GM12878 (cell line): ENCODE data around the gene CA10. TPM values are rescaled to one million over a fixed set of nuclear protein-coding genes. Genes with fewer than 3 reads are reported as not detected.

ENCODE experiments used
- ATAC-seq: fragments of 200-7000 bp; cut with Tn5 transposase; 3 replicates; pipeline ENCODE4 v1.9.1; 2020; ENCODE audit warnings: mild to moderate bottlenecking, moderate library complexity
- BruUV-seq: library from RNA; stranded (reverse); fragments of 400-500 nt; replicated peaks from 2 replicates; lab custom pipeline; 2021; lab: Mats Ljungman, UMichigan
- CTCF ChIA-PET: fragments of 300-600 bp; sonication (Branson Sonifier 250); formaldehyde crosslinking; extraction: SDS; loops from one replicate; lab custom pipeline; 2021; ENCODE audit warnings: inconsistent platforms; lab: Yijun Ruan, JAX
- POLR2A ChIA-PET: fragments of 350-600 bp; formaldehyde crosslinking; extraction: SDS; loops from one replicate; lab custom pipeline; 2021; ENCODE audit warnings: inconsistent platforms; lab: Charles Lee
- RAD21 ChIA-PET: fragments of 300-600 bp; sonication (Branson Sonifier 250); formaldehyde crosslinking; loops from one replicate; lab custom pipeline; 2023; ENCODE audit warnings: antibody characterized with exemption; ENCODE audit not compliant: unreplicated experiment; lab: Charles Lee
- SMC1A ChIA-PET: fragments of 300-600 bp; sonication (Branson Sonifier 250); formaldehyde crosslinking; loops from one replicate; lab custom pipeline; 2023; ENCODE audit not compliant: unreplicated experiment, uncharacterized antibody; lab: Charles Lee
- DNase-seq: peaks from one replicate; pipeline ENCODE4 v3.0.0-alpha.2; 2011; ENCODE audit warnings: low read depth, low spot score
- FAIRE-seq: peaks from 3 replicates; lab custom pipeline; 2011; peaks lifted over from hg19 to GRCh38; lab: Jason Lieb, UNC
- H2AFZ ChIP-seq: 2 replicates; pipeline ENCODE4 v1.6.0; 2011; ENCODE audit warnings: low read depth, low read length, control low read depth; ENCODE audit not compliant: control insufficient read depth
- H3K27ac ChIP-seq: 2 replicates; pipeline ENCODE4 v1.5.1; 2011; ENCODE audit warnings: control low read depth; ENCODE audit not compliant: control insufficient read depth, insufficient read depth
- H3K27me3 ChIP-seq, 2 experiments: replicated peaks in 1 of 2; 2 replicates each; pipeline versions ENCODE4 v1.6.0 to v1.6.1; 2011; ENCODE audit warnings: low read length in 1 of 2; ENCODE audit not compliant: control insufficient read depth in 2 of 2, insufficient read depth in 2 of 2
- H3K36me3 ChIP-seq, 2 experiments: 2 replicates each; pipeline ENCODE4 v1.5.1; 2011; ENCODE audit warnings: low read length in 1 of 2; ENCODE audit not compliant: control insufficient read depth in 2 of 2, insufficient read depth in 2 of 2
- H3K4me1 ChIP-seq: 2 replicates; pipeline ENCODE4 v1.6.1; 2011; ENCODE audit warnings: mild to moderate bottlenecking, low read length, moderate library complexity, mixed read lengths; ENCODE audit not compliant: control insufficient read depth, insufficient read depth
- H3K4me2 ChIP-seq: 2 replicates; pipeline ENCODE4 v1.6.0; 2011; ENCODE audit warnings: control low read depth; ENCODE audit not compliant: control insufficient read depth, insufficient read depth
- H3K4me3 ChIP-seq: fragments of 200-600 bp; sonication (generic); 2 replicates; pipeline ENCODE4 v1.5.1; 2016
- H3K79me2 ChIP-seq: 2 replicates; pipeline ENCODE4 v1.6.0; 2011; ENCODE audit warnings: low read length; ENCODE audit not compliant: control insufficient read depth, insufficient read depth
- H3K9ac ChIP-seq: 2 replicates; pipeline ENCODE4 v1.8.0; 2011; ENCODE audit warnings: low read length, control low read depth, mixed read lengths; ENCODE audit not compliant: control insufficient read depth, insufficient read depth
- H3K9me3 ChIP-seq: replicated peaks from 3 replicates; pipeline ENCODE4 v1.5.1; 2011; ENCODE audit warnings: mild to moderate bottlenecking, low read length; ENCODE audit not compliant: control insufficient read depth, insufficient read depth
- H4K20me1 ChIP-seq: 2 replicates; pipeline ENCODE4 v1.6.0; 2011; ENCODE audit not compliant: control insufficient read depth, insufficient read depth
- BMI1 ChIP-seq: fragments of 450-650 bp; IDR thresholded peaks from 2 replicates; pipeline ENCODE4 v1.6.1; 2016; ENCODE audit warnings: mild to moderate bottlenecking, moderate library complexity, borderline replicate concordance
- CHD2 ChIP-seq: IDR thresholded peaks from 2 replicates; pipeline ENCODE4 v1.6.1; 2011; ENCODE audit warnings: low read depth, low read length, improper control_type of control experiment, borderline replicate concordance
- EZH2 ChIP-seq: IDR thresholded peaks from 2 replicates; pipeline ENCODE4 v1.6.1; 2012; ENCODE audit warnings: low read depth, mild to moderate bottlenecking, control low read depth, inconsistent platforms, low read length, borderline replicate concordance; ENCODE audit not compliant: control insufficient read depth
- IKZF1 ChIP-seq: fragments of 450-650 bp; conservative IDR thresholded peaks from 2 replicates; pipeline ENCODE4 v1.6.1; 2017; ENCODE audit warnings: antibody characterized with exemption, mild to moderate bottlenecking
- KAT2A ChIP-seq: conservative IDR thresholded peaks from 2 replicates; pipeline ENCODE4 v1.6.1; 2011; ENCODE audit warnings: low read depth, low read length; ENCODE audit not compliant: control insufficient read depth
- MEF2B ChIP-seq: fragments of 450-650 bp; IDR thresholded peaks from 2 replicates; pipeline ENCODE4 v1.6.1; 2018; ENCODE audit warnings: mild to moderate bottlenecking, moderate library complexity; ENCODE audit not compliant: partially characterized antibody, poor library complexity, severe bottlenecking
- NR2C2 ChIP-seq: IDR thresholded peaks from 2 replicates; pipeline ENCODE4 v1.6.1; 2011; ENCODE audit warnings: borderline replicate concordance, low read depth; ENCODE audit not compliant: control insufficient read depth, insufficient read length
- NRF1 ChIP-seq: conservative IDR thresholded peaks from 2 replicates; pipeline ENCODE4 v1.6.1; 2011; ENCODE audit warnings: mild to moderate bottlenecking, low read depth, low read length, improper control_type of control experiment
- PAX5 ChIP-seq: IDR thresholded peaks from 2 replicates; pipeline ENCODE4 v1.6.1; 2011; ENCODE audit warnings: low read depth, low read length, borderline replicate concordance
- POLR2AphosphoS5 ChIP-seq: IDR thresholded peaks from 2 replicates; pipeline ENCODE4 v1.6.1; 2011; ENCODE audit warnings: mild to moderate bottlenecking, low read length, inconsistent platforms
- POU2F2 ChIP-seq: IDR thresholded peaks from 3 replicates; pipeline ENCODE4 v1.6.1; 2011; ENCODE audit warnings: low read depth, mild to moderate bottlenecking, low read length, borderline replicate concordance
- PRDM15 ChIP-seq: fragments of 450-650 bp; formaldehyde crosslinking; IDR thresholded peaks from 2 replicates; pipeline ENCODE4 v1.4.0; 2020; ENCODE audit warnings: mild to moderate bottlenecking, moderate library complexity
- RAD51 ChIP-seq: fragments of 450-650 bp; IDR thresholded peaks from 2 replicates; pipeline ENCODE4 v1.6.1; 2016; ENCODE audit warnings: moderate library complexity, mild to moderate bottlenecking, inconsistent platforms
- SIX5 ChIP-seq: IDR thresholded peaks from 2 replicates; pipeline ENCODE4 v1.6.1; 2011; ENCODE audit warnings: mild to moderate bottlenecking, low read depth, low read length, moderate library complexity; ENCODE audit not compliant: severe bottlenecking
- SREBF1 ChIP-seq: IDR thresholded peaks from 2 replicates; pipeline ENCODE4 v1.6.1; 2012; ENCODE audit warnings: mild to moderate bottlenecking, low read length
- ZNF24 ChIP-seq: fragments of 450-650 bp; IDR thresholded peaks from 2 replicates; pipeline ENCODE4 v1.6.1; 2017; ENCODE audit warnings: antibody characterized with exemption, mild to moderate bottlenecking
- ZNF274 ChIP-seq: IDR thresholded peaks from one replicate; pipeline ENCODE4 v1.8.0; 2011; ENCODE audit not compliant: insufficient read length, insufficient read depth
- in situ Hi-C: fragments of 300-500 bp; cut with MboI; formaldehyde crosslinking; loops from 9 replicates; pipeline ENCODE4 v1.14.3; 2018; ENCODE audit warnings: mixed read lengths
- intact Hi-C: fragments of 100-400 bp; cut with micrococcal nuclease; formaldehyde crosslinking; loops from one replicate; pipeline ENCODE4 v1.14.2; 2022; ENCODE audit not compliant: unreplicated experiment
- polyA plus RNA-seq, 11 experiments: library from polyadenylated mRNA; depleted of rRNA in 4 of 11; unstranded in 6 of 11; stranded (reverse) in 5 of 11; fragments of >200 nt; fragmentation: Nextera tagmentation in 4 of 11; fragmentation: Illumina TruSeq in 1 of 11; extraction: Ambion mirVana in 4 of 11; extraction: Trizol in 1 of 11; gene quantifications; 1 replicate in 1 of 11; 2 replicates in 10 of 11; pipeline versions ENCODE4 v1.2.1 to v1.2.3, GENCODE V29; 2011 to 2016; ENCODE audit warnings: inconsistent platforms in 2 of 11, missing spikeins in 2 of 11, low read depth in 1 of 11
- total RNA-seq, 4 experiments: library from RNA; depleted of rRNA in 3 of 4; stranded (reverse); fragments of >200 nt in 3 of 4; fragmentation: Illumina TruSeq in 1 of 4; extraction: Trizol in 1 of 4; gene quantifications; 2 replicates each; pipeline versions ENCODE4 v1.2.1 to v1.2.3, GENCODE V29; 2013 to 2021
- TF ChIP-seq, protein P1 (sequence below): fragments of 450-650 bp; IDR thresholded peaks from 2 replicates; pipeline ENCODE4 v1.6.1; 2016; ENCODE audit warnings: mild to moderate bottlenecking
- TF ChIP-seq, protein P2 (sequence below): fragments of 150-350 bp; IDR thresholded peaks from 2 replicates; pipeline ENCODE4 v1.6.1; 2014; ENCODE audit warnings: mild to moderate bottlenecking, low read depth, low read length

Gene CA10
- total and polyA plus RNA-seq, 10 of the 15 experiments (the other 5 are each of a cell fraction or from before 2014, with no cell fraction given), result not detected

GRCh38 chr17:52155301-52155700 lies 3.2 kb downstream of the CA10 start:
- in situ Hi-C loops (no loop called here), intact Hi-C loops (no loop called here)
- Histone ChIP-seq H2AFZ (no peak overlapping the region), H3K27ac (no peak overlapping the region), H3K4me3 (no peak overlapping the region), H4K20me1 (no peaks in the 10 kb centered on the region), H3K36me3 (no peaks in the 10 kb centered on the region), H3K4me2 (no peak overlapping the region), H3K4me1 (no peaks in the 10 kb centered on the region), H3K79me2 (no peaks in the 10 kb centered on the region), H3K9me3 (no peaks in the 10 kb centered on the region; the same call in 2 of the 3 replicates), H3K9ac (no peak overlapping the region), H3K27me3 (no peaks in the 10 kb centered on the region)
- ChIA-PET POLR2A (no interaction called here), RAD21 (no interaction called here), SMC1A (no interaction called here), CTCF (no interaction called here)
- no peak for TF ChIP-seq KAT2A
- no peak for TF ChIP-seq SREBF1
- no peak for TF ChIP-seq PRDM15
- TF ChIP-seq POLR2AphosphoS5, result no peak
- no peak for TF ChIP-seq ZNF24
- TF ChIP-seq SIX5, result no peak
- TF ChIP-seq ZNF274, result no peak
- no peak for TF ChIP-seq EZH2
- no peak for TF ChIP-seq PAX5
- no peak for TF ChIP-seq NR2C2
- no peak for TF ChIP-seq IKZF1
- TF ChIP-seq, protein P1, sequence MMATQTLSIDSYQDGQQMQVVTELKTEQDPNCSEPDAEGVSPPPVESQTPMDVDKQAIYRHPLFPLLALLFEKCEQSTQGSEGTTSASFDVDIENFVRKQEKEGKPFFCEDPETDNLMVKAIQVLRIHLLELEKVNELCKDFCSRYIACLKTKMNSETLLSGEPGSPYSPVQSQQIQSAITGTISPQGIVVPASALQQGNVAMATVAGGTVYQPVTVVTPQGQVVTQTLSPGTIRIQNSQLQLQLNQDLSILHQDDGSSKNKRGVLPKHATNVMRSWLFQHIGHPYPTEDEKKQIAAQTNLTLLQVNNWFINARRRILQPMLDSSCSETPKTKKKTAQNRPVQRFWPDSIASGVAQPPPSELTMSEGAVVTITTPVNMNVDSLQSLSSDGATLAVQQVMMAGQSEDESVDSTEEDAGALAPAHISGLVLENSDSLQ, result no peak
- TF ChIP-seq NRF1, result no peak
- TF ChIP-seq MEF2B, result no peak
- no peak for TF ChIP-seq POU2F2
- TF ChIP-seq CHD2, result no peak
- no peak for TF ChIP-seq BMI1
- TF ChIP-seq RAD51, result no peak
- TF ChIP-seq, protein P2, sequence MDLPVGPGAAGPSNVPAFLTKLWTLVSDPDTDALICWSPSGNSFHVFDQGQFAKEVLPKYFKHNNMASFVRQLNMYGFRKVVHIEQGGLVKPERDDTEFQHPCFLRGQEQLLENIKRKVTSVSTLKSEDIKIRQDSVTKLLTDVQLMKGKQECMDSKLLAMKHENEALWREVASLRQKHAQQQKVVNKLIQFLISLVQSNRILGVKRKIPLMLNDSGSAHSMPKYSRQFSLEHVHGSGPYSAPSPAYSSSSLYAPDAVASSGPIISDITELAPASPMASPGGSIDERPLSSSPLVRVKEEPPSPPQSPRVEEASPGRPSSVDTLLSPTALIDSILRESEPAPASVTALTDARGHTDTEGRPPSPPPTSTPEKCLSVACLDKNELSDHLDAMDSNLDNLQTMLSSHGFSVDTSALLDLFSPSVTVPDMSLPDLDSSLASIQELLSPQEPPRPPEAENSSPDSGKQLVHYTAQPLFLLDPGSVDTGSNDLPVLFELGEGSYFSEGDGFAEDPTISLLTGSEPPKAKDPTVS, result no peak
- DNase-seq (no peak), ATAC-seq (no peak), FAIRE-seq (no peak)
- no TSS peak for BruUV-seq
